ENCODE measurements around the gene ACOXL.

ACOXL gene

DNA sequence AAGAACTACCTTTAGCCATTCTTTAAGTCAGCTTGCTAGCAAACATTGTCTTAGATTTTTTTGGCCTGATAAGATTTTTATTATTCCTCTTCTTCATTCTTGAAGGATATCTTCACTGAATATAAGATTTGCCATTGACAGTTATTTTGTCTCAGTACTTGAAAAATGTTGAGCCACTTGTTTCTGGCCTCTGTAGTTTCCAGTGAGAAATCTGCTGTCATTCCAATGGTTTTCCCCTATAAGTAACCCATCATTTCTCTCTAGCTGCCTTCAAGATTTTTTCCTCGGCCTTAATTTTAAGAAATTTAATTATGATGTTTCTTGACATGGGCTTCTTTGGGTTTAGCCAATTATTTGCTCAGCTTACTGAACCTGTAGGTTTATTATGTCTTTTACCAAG lies 32.6 kb downstream of the ACOXL start:
- no peak for DNase-seq

DNA sequence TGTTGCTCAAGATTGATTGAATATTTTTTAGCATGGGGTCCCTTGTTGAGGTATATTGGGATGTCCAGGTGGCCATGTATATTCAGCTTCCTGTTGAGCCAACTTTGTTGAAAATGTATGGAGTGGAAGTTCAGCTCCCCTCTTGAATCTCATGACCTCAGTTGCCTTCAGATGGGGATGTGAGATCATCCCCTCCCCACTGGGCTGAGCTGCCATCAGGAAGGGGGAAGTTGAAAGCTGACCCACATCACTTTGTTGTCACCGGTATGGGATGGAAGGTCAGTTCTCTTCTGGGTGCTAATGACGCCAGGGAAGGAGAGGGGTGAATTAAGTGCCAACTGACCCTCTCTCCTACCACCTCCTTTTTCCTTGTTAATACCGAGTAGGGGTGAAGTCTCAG lies 33.9 kb downstream of the ACOXL start:
- DNase-seq, result no peak

DNA sequence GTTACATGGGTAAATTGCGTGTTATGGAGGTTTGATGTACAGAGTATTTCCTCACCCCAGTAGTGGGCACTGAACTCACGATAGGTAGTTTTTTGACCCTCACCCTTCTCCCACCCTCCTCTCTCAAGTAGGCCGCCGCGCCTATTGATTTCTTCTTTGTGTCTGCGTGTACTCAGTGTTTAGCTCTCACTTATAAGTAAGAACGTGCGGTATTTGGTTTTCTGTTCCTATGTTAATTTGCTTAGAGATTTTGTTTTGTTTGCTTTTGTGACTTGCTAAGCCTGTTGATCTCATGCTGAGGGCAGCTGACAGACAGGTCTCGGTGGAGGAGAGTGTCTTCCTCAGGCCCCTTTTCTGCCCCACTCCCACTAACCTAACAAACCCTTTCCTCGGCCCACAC lies 36.2 kb downstream of the ACOXL start:
- DNase-seq, result peak; percentile 19

DNA sequence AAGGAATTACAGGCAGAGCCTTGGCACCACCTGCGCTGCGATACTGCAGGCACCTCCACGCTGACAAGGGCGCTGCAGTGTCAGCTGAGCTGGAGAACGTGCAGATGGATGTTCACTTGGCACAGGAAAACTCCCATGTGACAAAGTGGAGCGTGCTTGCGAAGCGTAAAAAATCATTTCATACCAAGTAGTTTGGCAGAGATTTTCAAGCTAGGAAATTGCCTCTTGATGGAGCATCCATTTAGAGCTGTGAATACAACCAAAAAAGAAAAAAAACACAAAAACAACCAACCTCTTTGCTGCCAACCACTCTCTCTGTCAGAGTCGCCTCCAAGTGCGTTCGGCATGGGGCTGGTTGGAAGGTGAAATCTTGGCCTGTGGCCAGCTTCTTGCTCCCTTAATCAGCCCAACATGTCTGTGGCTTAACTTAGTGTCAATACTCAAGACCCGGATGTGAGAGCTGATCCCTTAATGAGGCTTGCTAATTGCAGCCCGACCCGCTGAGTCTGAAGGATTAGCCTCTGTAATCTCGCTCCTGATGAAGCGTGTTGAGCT lies 38.1 kb downstream of the ACOXL start:
- peak; percentile 33 for DNase-seq

DNA sequence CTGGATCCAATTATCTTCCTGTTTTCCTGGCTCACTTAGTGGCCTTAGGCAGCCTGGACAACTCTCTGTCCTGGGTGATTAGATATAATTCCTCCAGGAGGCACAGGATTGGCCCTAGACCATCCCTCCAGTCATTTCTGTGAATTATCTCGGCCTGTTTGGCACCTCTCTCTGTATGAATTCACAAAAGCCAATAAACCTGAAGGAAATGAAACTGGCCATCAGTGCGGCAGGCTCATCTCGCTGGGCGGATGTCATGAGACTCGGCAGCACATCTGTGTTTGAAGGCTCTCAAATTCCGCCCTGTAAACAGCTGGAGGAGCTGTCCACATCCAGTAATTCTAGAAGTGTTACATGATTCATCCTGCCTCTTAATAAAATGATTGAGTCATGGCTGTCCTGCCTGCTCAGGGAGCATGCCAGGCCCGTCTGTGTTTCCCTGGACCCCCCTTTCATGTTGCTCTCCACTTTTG lies 38.6 kb downstream of the ACOXL start:
- peak; percentile 33 for DNase-seq

DNA sequence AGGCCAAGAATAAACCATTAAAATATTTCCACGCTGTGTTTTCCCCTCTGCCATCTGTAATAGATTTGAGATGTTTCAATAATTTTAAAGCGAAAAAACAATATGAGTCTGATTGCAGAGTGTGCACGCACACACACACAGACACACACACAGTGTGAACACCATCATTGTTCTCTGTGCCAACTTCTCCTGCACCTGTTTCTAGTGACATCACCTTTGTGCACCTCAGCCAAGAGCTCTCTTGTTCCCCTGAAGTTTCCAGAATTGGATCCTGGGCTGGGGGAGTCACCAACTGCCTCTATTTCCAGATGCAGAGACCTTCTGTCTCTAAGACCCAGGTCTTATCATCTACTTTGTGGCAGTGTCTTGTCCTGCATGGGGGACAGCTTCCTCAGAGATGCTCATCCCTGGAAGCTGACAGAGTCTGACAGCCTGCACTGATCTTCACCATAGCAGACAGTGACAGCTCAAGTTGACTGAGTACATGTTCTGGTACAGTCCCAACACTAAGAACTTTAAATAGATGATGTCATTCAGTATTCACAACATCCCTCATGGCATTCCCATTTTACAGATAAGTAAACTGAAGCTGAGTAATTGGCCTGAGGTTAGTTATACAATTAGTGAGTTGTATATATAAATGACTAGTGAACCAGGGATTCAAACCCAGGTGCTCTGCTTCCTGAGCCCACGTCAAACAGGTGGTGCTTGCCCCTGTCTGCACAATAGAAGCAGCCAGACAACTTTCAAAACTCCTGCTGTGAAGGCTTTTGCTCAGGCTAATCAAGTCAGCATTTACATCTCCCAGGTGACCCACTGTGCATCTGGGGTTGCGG lies 39.4 kb downstream of the ACOXL start:
- no peak for DNase-seq

DNA sequence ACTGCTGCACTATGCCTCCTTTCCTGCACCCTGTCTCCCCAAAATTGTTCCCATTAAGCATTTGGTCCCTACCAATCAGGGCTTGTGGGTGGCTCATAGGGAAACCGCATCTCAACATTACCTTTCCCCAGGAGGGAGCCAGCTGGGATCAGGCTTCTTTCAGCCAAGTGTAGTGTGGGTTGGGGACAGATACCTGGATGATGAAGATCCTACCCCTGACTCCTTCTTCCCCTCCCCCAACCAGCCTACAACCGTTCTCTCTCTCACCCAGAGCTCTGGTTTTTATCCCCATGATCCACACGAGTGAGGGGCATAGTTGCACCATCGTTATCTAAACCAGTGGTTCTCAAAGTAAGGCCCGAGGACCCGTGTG lies 40.0 kb downstream of the ACOXL start:
- DNase-seq, result no peak

DNA sequence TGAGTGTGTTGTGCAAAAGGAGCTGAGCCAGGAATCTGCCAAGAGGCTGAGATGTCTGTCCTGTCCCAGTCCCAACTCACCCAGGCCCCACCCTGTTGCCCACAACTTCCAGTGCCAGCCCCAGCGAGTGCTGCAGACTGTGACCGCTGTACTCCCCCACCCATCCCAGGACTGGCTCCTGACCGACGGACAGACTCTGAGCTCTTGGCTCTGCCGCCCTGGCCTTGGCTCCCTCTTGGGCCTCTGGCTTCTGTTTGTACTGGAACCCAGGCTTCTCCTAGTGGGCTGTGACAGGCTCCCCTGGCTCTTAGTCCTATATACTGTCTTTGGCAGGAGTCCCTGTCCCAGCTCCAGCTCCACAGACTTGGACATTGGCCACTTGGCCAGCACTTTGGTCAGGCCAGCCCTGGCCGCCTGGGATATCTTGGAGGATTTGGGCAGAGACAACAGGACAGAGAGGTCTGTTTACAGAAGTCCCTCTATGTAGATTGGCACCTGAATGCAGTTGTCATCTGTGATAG lies 41.1 kb downstream of the ACOXL start:
- no peak for DNase-seq

DNA sequence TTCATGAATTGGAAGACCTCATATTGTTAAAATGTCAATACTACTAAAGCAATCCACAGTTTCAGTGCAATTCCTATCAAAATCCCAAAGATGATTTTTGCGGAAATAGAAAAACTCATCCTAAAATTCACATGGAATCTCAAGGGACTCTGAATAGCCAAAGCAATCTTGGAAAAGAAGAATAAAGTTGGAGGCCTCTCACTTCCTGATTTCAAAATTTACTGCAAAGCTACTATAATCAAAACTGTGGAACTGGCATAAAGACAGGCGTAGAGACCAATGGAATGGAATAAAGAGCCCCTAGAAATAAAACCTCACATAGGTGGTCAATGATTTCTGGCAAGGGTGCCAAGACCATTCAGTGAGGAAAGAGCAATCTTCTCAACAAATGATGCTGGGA lies 42.3 kb downstream of the ACOXL start:
- no peak for DNase-seq

DNA sequence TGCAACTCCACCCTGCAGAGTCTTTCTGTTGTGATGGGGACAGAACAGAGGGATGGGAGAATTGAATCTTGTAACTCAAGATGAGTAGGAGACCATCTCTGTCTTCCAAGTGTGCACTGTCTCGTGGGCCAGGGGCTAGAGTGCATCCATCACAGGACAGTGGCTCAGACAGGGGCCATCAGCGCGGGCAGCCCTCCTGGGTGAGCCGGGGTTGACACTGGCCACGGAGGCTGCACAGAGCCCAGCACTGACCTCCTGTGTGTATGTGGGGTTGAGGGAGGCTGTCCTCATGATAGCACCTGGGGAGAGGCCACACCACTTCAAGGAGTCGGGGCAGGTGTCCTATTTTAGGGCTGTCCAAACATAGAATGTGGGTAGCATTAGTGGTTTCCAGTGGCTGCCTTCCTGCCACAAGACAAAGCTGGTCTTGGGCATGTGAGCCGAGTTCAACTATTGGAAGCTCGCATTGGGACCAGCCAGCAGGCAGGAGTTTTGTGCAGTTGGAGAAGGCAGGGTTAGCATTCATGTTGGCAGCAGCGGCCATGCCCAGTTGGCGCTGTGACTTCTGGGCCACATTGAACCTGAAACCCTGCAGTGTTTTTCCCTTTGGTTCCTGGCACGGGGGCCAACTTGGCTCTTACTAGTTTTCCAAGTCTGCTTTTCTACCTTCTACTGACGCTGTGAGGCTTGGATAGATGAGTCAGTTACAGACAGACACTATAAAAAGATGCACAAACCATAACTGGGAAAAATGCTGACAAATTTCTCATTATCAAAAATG lies 45.3 kb downstream of the ACOXL start:
- no peak for DNase-seq

DNA sequence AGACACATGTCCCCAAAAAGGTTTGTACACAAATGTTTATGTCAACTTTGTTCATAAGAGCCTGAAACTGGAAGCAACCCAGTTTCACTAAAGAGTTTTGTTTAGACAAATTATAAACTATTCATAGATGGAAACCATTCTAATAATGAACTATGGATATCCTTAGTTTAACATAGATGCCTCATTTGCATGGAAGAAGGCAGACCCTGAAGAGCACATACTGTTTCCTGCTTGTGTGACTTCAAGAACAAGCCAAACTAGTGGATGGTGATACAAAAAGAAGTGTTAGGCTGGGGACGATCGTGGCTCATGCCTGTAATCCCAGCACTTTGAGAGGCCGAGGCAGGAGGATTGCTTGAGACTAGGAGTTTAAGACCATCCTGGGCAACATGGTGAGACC lies 48.1 kb downstream of the ACOXL start:
- DNase-seq, result no peak

DNA sequence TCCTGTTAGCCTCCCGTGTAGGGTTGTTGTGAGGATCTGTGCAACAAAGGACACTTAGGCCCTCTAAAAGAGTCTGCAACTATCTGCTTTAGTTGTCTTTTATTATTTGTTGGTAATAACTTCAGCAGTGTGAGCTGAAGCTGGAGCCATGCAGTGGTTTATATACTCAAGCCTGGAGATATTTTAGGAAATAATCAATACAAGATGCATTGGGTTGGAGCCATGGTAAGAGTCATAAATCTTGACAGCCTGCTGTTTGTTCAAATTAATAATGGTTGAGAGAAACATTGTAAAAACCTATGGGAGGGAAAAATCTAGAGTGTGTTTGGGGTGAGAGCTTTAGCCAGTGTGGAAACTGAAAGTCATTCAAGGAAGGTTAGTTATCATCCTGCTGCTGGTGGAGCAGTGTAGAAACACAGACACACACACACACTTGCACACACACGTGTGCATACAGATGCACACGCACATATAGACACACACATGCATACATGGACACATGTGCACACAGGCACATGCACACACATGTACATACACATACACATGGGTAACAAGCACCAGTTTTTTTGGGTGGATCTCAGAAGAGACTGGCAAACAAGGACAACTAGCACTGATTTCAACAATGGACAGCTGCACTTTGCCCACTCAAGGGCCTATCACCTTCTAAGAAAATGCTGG lies 51.0 kb downstream of the ACOXL start:
- no peak for DNase-seq

DNA sequence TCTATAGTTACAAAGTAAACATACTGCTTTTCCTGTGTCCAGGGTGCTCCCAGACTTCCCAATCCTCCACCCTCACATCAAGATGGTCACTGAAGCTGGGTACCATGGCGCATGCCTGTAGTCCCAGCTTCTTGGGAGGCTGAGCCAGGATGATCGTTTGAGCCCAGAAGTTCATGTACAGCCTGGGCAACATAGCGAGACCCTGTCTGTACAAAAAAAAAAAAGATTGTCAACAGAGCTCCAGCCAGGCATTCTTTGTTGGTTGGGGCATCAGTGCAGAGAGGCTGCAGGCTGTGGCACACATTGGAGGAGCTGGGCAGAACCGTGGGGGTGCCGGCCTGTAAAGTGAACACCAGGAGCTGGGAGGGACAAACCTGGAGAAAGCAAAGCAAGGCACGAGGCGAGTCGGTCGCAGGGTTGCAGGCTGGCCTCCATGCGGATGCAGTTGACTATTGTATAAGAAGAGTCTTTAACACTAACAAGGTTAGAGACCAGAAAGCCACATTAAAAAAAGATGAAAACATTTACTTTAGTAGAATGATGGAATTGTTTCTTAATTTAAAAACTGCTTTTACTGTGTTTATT lies 51.8 kb downstream of the ACOXL start:
- DNase-seq, result no peak

DNA sequence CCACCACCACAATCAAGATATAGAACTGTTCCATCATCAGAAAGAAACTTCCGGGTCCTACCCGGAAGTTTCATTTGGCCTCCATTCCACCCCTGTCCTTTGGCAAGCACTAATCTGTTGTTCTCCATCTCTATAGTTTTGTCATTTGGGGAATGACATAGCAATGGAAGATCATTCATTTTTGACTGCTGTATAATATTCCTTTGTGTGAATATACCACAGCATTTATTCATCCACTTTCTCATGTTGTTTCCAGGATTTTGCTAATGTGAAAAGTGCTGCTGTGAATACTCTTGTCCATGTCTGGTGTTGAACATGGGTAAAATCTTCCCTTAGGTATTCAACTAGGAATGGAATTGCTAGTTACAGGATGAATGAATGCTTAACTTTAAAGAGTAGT lies 53.1 kb downstream of the ACOXL start:
- no peak for DNase-seq

DNA sequence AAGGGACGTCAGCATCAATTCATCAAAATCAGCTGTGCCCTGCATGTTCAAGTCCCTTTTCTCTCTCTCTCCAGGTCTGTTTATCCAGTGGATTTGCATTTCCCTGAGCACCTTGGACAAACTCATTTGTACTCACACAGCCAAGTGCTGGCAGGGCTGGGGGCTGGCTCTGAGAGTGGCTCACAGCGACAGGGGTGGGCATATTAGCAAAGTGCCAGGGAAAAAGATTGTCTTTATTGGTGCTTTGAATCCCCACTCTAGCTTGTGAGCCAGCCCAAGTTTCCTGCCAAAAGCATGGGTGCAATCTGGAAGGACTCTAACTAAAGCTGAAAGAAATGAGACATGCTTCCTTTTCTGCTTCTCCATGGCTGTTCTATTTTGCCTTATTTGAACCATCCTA lies 56.6 kb downstream of the ACOXL start:
- no peak for DNase-seq

DNA sequence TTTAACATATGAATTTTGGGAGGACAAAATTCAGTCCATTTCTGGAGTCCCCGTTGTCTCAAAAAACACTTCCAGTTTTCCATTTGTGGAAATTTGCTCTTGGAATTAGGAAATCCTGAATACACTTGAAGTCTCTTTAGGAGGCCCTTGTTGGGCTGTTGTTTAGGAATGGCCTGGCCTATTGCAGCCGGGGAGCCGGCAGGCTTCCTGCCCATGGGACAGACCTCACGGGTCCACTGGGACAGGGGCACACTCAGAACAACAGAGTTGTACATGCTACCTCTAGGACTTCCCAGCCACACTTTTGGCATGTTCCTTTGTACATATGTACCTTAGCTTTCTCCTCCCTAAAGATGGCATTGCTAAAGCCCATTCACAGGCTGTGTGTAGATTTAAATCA lies 57.3 kb downstream of the ACOXL start:
- no peak for DNase-seq

DNA sequence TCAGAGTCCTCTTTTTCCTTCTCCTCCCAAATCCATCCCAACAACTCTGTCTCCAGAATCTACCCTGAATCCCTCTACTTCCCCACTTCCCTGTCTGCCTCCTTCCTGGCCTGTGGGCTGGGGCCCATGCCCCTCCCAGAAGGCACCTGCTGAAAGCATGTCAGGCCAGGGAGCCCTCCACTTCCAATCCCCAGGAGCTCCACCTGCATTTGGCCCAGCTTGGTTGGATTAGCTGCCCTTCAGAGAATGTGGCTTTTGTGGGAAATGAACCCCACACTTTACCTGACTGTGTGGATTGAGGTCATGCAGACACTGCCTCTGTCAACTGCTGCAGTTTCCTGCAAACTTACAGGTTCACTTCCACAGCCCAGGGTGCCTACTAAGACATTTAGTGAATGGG lies 58.5 kb downstream of the ACOXL start:
- DNase-seq, result no peak

DNA sequence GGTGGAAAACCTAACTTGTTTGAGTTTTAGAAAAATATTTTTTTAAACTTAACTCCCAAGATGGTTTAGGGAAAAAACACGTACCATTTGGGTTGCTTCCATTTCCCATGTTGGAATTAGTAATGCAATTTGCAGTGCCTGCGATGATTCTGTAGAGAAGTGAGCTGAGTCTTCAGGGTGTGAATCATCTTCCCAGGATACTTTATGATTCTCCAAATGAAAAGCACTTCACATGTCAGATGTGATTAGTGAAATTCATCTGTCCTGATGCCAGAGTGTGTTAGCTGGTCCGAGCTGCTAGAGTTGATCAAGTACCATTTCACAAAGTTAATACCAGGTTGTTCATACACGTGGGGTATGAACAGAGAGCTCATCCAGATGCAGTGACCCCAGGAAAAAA lies 59.1 kb downstream of the ACOXL start:
- DNase-seq, result no peak

DNA sequence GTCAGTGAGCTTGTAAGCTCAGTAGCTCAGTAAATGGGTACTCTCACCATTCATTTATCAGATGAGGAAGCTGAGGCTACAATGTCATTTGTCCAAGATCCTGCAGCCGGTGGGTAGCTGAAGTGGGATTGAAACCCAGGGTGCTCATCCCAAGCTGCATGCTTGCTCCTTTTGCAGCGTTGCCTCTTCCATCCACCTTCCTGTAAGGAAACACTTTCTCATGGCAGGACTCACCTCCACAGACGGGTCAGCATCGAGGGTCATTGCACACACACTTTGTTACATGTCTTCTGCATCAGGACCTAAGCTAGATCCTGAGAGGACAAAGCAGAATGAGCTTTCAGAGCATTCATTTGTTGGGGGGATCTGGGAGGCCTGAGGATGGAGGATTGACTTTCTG lies 60.7 kb downstream of the ACOXL start:
- no peak for DNase-seq

DNA sequence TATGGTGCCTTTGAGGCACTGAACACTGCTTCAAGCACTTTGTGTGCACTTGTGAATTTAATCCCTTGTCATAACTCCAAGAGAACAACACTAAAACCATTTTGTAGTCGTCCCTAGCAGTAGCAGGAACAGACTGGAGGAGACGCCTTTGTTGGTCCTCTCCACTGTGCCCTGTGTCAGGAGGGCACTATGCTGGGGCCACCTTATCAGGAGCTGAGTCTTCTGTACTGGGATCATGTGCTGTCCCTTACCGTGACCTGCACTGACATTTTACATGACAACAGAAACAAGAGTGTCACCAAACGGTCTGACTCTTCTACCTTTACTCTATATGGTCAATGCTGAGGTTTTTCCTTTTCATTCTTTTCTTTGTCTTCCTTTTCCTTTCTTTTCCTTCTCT lies 62.0 kb downstream of the ACOXL start:
- DNase-seq, result no peak

DNA sequence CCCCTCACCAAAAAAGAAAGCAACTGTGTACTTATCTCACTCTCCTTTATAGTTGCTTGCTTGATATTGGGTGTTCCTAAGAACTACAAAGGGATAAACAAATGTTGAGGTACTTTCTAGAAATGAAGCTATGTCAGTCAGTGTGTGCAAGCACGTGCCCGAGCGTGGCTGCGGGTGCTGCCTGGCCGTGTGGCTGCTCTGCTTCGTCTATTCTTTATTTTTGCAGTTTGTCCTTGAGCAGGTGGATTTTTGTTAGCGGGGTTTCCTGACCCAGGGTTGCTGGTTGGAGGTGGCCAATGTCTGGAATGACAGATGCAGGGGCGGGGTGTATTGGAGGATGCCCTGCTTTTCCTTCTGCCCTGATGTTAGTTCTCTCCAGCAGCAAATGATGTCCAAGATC lies 62.6 kb downstream of the ACOXL start:
- no peak for DNase-seq

DNA sequence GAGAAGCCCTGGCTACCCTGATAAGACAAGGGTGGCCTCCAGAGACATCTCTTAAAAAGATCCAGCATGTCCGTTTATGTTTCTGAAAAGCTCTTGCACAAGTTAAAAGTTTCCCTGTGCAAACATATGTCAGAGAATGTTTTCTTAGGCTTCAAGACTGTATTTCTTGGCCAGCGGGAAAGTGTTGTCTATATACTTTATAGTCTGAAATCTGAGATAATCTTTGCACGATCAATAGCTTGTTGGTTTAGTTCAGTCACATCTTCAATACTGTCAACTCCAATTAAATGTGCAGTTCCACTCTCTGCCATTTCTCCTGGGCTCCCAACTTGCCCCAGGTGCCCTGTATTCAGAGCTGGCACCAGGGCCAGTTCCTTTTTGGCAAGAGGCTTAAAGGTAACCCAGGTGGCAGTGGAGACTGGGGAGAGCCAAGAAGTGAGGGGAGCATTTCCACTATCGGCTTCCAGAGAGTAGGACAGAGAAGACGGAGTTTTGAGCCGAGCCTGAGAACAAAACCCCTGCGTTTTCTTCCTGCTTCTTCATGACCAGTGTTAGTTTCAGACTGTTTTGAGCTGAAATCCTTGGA lies 64.4 kb downstream of the ACOXL start:
- DNase-seq, result no peak

DNA sequence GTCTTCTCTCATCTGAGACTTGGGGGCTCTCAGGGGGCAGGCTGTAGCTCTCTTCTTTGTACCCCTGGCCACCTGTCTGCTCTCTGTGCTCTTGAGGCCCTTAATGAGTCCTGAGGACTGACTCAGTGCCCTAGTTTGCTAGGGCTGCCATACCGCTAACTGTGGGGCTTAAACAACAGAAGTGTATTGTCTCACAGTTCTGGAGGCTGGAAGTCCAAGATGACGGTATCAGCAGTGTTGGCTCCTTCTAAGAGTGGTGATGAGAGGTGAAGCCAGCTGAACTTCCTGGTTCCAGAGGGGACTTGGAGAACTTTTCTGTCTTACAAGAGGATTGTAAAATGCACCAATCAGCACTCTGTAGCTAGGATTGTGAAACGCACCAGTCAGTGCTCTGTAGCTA lies 67.0 kb downstream of the ACOXL start:
- no peak for DNase-seq

Measured in NCI-H2227 treated with DMSO at 0.1 percent for 48 hours (cell line).